ENCODE results near the gene RAF1. TPM values are rescaled to one million over a fixed set of nuclear protein-coding genes. Genes with fewer than 3 reads are reported as not detected.

The RAF1 gene
- total RNA-seq, 1 experiment from 2014 or later, result 59.0 TPM

GRCh38 chr3:12579905-12580304, 84.0 kb downstream of the RAF1 start:
- in situ Hi-C loops (cut with HindIII; ENCODE audit: low pct_unique_long_range_greater_than_20kb, low sequenced_read_pairs), result no loop called here
- DNase-seq (ENCODE audit: low read depth), result no peak

DNA sequence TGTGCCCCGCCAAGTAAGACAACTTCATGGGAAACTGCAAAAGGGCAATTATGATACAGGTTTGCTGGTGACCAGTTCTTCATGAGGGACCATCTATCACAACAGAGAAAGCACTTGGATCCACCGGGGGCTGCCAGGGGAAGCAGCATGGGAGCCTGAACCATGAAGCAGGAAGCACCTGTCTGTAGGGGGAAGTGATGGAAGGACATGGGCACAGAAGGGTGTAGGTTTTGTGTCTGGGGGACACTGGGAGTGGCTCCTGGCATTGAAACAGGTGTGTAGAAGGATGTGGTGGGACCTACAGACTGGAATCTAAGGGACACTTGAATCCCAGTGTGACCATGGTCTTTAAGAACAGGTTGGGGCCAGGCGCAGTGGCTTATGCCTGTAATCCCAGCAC, 84.5 kb downstream of the RAF1 start:
- in situ Hi-C loops (cut with HindIII; ENCODE audit: low pct_unique_long_range_greater_than_20kb, low sequenced_read_pairs), result no loop called here
- DNase-seq (ENCODE audit: low read depth), result no peak

GRCh38 chr3:12578742-12579141, 85.2 kb downstream of the RAF1 start:
- in situ Hi-C loops (cut with HindIII; ENCODE audit: low pct_unique_long_range_greater_than_20kb, low sequenced_read_pairs), result no loop called here
- no peak for DNase-seq (ENCODE audit: low read depth)

- in situ Hi-C loops (cut with HindIII; ENCODE audit: low pct_unique_long_range_greater_than_20kb, low sequenced_read_pairs), result no loop called here
- DNase-seq (ENCODE audit: low read depth), result no peak
These were observed 86.5 kb downstream of the RAF1 start for GRCh38 chr3:12577379-12577778.

GRCh38 chr3:12574661-12575060, 89.3 kb downstream of the RAF1 start:
- in situ Hi-C loops (cut with HindIII; ENCODE audit: low pct_unique_long_range_greater_than_20kb, low sequenced_read_pairs), result no loop called here
- DNase-seq (ENCODE audit: low read depth), result no peak

- in situ Hi-C loops (cut with HindIII; ENCODE audit: low pct_unique_long_range_greater_than_20kb, low sequenced_read_pairs), result no loop called here
- no peak for DNase-seq (ENCODE audit: low read depth)
These were observed 89.8 kb downstream of the RAF1 start for GRCh38 chr3:12574131-12574530.

- DNase-seq (ENCODE audit: low read depth), result no peak
- in situ Hi-C loops (cut with HindIII; ENCODE audit: low pct_unique_long_range_greater_than_20kb, low sequenced_read_pairs), result no loop called here
These were observed 91.9 kb downstream of the RAF1 start for GRCh38 chr3:12571986-12572385.

DNA sequence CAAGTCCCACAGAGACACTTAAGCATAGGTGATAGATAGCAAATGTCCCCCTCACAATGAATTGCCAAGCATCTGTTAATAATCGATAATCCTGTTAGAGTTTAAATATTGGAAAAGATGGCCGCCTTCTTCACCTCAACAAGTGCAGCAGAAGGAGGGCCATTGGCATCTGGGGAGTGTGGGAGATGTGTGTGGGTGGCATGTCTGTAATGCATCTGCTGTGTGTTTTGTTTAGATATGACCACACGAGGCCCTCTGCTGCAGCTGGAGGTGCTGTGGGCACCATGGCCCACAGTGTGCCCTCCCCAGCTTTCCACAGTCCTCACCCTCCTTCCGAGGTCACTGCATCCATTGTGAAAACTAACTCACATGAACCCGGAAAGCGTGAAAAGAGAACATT, 94.1 kb downstream of the RAF1 start:
- in situ Hi-C loops (cut with HindIII; ENCODE audit: low pct_unique_long_range_greater_than_20kb, low sequenced_read_pairs), result no loop called here
- DNase-seq (ENCODE audit: low read depth), result no peak

DNA sequence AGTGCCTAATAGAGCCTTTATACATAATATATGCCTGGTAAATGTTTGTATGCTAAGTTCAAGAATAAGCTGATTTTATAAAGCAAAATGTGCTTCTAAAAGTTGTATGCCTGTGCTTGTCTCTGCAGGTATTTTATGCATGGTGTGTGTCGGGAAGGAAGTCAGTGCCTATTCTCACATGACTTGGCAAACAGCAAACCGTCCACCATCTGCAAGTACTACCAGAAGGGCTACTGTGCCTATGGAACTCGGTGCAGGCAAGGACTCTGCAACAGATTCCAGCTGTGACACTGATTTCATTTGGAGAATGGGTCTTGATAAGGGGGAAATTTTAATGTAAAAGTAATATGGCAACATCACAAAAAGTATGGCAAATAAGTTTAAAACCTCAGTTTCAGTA, 95.2 kb downstream of the RAF1 start:
- no peak for DNase-seq (ENCODE audit: low read depth)
- in situ Hi-C loops (cut with HindIII; ENCODE audit: low pct_unique_long_range_greater_than_20kb, low sequenced_read_pairs), result no loop called here

- DNase-seq (ENCODE audit: low read depth), result no peak
- in situ Hi-C loops (cut with HindIII; ENCODE audit: low pct_unique_long_range_greater_than_20kb, low sequenced_read_pairs), result no loop called here
These were observed 96.9 kb downstream of the RAF1 start for GRCh38 chr3:12566976-12567375.

DNA sequence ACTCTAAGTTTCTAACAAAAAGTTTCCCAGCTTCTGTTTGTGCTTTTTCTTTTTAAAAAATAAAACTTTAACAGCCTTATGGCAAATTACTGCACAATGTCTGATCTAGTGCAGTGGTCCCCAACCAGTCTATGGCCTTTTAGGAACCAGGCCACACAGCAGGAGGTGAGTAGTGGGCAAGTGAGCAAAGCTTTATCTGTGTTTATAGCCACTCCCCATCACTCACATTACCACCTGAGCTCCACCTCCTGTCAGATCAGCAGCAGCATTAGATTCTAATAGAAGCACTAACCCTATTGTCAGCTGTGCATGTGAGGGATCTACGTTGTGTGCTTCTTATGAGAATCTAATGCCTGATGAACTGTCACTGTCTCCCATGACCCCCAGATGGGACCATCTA, 101.5 kb downstream of the RAF1 start:
- DNase-seq (ENCODE audit: low read depth), result no peak
- in situ Hi-C loops (cut with HindIII; ENCODE audit: low pct_unique_long_range_greater_than_20kb, low sequenced_read_pairs), result no loop called here

- DNase-seq (ENCODE audit: low read depth), result no peak
- in situ Hi-C loops (cut with HindIII; ENCODE audit: low pct_unique_long_range_greater_than_20kb, low sequenced_read_pairs), result no loop called here
These were observed 102.5 kb downstream of the RAF1 start for GRCh38 chr3:12561397-12561796.

DNA sequence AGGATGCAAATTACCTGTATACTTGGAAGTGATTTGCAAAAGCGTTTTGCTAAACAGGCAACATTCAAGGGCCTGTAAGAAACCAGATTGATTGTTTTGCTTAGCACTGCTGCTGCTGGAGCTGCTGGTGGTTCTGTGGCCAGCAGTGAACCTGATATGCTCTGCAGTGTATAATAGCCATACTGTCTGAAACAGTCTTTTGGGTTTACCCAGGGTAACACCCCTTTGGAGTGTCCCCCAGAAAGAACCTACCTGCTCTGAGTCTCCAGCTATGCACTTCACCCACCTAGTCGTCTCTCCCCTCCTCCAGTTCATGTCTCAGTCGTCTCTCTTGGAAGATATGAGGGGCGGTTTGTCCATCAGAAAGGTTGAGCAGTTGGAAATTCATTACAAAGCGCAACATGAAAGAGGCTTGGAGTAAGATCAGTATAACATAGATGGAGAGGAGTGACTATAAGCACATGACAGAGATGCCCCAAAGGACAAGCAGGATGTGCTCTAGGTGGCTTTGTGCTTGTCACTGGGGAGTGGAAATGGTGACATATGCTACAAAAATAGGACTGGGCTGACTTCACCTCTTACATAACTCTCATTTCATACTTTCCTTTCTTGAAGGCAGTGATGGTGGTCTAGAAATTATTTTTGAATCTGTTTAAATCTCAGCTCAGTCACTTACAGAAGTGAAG, 103.3 kb downstream of the RAF1 start:
- DNase-seq (ENCODE audit: low read depth), result no peak
- in situ Hi-C loops (cut with HindIII; ENCODE audit: low pct_unique_long_range_greater_than_20kb, low sequenced_read_pairs), result no loop called here

DNA sequence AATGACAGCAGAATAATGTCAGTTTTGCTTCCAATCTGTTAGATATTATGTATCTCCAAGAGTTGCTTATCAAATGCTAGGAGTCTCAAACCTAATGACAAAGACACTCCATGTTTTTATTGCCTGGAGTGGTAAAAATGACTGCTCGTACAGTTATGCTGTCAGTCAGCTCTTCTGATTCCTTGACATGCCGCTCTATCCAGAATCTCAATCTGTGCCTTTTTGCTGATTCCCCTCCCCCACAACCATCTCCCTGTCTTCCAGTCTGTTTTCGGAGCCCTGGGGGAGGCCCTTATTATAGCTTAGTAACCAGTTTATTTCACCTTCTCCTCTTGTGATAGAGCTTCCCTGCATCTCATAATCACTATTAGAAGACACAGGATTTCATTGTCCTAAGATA, 104.4 kb downstream of the RAF1 start:
- in situ Hi-C loops (cut with HindIII; ENCODE audit: low pct_unique_long_range_greater_than_20kb, low sequenced_read_pairs), result no loop called here
- no peak for DNase-seq (ENCODE audit: low read depth)

GRCh38 chr3:12558706-12559105, 105.2 kb downstream of the RAF1 start:
- no peak for DNase-seq (ENCODE audit: low read depth)
- in situ Hi-C loops (cut with HindIII; ENCODE audit: low pct_unique_long_range_greater_than_20kb, low sequenced_read_pairs), result no loop called here

DNA sequence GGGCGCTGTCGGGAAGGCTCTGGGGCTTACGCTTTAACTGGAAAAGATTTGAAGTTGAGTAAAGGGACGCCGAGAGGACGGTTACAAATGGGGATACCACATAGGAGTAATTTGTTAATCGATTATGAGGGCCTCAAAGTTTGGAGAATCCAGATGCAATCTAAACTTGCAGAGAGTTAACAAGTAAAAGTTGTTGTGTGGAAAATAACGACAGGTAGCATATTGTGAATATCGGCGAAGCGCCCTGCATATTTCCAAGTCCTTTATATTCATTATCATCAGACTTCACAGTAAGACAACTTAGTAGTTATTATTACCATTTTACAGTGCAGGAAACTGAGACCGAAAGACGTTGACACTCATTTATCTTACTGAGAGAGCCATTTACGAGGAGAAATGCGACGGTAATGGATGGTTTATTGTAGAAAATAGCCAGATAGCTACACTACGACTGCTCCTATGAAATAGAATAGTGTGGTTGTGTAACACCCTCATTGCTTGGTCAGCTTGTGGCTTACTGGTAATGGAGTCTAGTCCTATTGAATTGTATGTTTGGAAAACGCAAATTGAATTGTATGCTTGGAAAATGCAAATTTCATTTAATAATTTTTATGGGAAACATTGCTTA, 106.3 kb downstream of the RAF1 start:
- DNase-seq (ENCODE audit: low read depth), result no peak
- in situ Hi-C loops (cut with HindIII; ENCODE audit: low pct_unique_long_range_greater_than_20kb, low sequenced_read_pairs), result no loop called here

- in situ Hi-C loops (cut with HindIII; ENCODE audit: low pct_unique_long_range_greater_than_20kb, low sequenced_read_pairs), result no loop called here
- peak; percentile 83 for DNase-seq (ENCODE audit: low read depth)
These were observed 107.0 kb downstream of the RAF1 start, which contains the start of gene MKRN2 for GRCh38 chr3:12556690-12557472. MKRN2 (plus strand) TSS chr3:12557087; CDS start chr3:12557151, 64 bp downstream.

DNA sequence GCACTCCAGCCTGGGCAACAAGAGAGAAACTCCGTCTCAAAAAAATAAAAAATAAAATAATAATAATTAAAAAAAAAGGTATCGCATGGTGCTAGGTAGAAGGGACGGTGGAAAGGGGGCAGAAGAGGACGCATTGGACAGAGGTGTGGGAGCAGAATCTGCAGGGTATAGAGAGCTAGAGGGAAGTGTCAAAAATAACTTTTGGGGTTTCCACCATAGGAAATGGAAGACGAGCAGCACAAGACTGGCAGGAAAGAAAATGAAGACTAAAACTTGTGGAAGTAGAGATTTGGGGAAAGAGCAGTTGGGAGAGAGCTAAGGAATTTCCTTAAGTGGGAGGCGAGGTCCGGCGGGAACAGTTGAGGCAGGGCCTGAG, 107.6 kb downstream of the RAF1 start:
- in situ Hi-C loops (cut with HindIII; ENCODE audit: low pct_unique_long_range_greater_than_20kb, low sequenced_read_pairs), result no loop called here
- DNase-seq (ENCODE audit: low read depth), result no peak

DNA sequence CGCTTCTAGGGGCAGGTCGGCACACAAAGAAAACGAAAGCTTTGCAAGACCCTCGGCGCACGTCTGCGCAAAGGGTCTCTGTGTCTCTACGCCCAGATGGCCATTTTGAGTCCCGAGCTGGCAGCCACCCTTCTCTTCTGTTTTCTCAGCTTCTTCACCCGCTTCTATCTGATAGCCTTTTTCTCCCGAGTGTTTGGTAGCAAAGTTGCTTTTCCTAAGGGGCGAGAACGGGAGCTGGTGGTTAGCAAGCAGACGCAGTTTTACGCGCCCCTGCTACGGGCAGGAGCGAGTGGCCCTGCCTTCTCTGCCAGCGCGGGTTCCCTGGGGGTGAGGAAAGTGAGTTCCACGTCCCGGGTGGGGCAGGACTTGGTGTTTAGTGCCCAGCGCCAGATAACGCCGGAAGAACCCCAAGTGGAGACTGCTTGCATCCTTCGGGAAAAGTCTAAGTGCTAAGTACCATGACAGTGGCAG, 110.0 kb downstream of the RAF1 start:
- in situ Hi-C loops (cut with HindIII; ENCODE audit: low pct_unique_long_range_greater_than_20kb, low sequenced_read_pairs), result no loop called here
- no peak for DNase-seq (ENCODE audit: low read depth)
